Immature natural killer cell (primary cell): ENCODE data around the gene GLI3. TPM values are rescaled to one million over a fixed set of nuclear protein-coding genes. Genes with fewer than 3 reads are reported as not detected.

ENCODE experiments used
- DNase-seq, 3 donors: peaks; one replicate each; pipeline ENCODE4 v3.0.0; 2022; ENCODE audit warnings: mixed read lengths in 1 of 3
- H3K27ac Mint-ChIP-seq, 6 donors: one replicate each; pipeline ENCODE4 v1.8.0; 2020; ENCODE audit warnings: mixed read lengths in 6 of 6, mild to moderate bottlenecking in 5 of 6, inconsistent platforms in 4 of 6, moderate library complexity in 3 of 6
- H3K27me3 Mint-ChIP-seq, 3 donors: one replicate each; pipeline ENCODE4 v1.8.0; 2020 to 2021; ENCODE audit warnings: low read depth in 3 of 3, mild to moderate bottlenecking in 3 of 3, mixed read lengths in 3 of 3, moderate library complexity in 3 of 3, inconsistent platforms in 1 of 3
- H3K36me3 Mint-ChIP-seq, 3 donors: one replicate each; pipeline ENCODE4 v1.8.0; 2020; ENCODE audit warnings: mixed read lengths in 3 of 3, inconsistent platforms in 2 of 3, mild to moderate bottlenecking in 2 of 3
- H3K4me1 Mint-ChIP-seq, 2 donors: one replicate each; pipeline ENCODE4 v1.8.0; 2020; ENCODE audit warnings: inconsistent platforms in 2 of 2, mild to moderate bottlenecking in 2 of 2, mixed read lengths in 2 of 2, moderate library complexity in 1 of 2
- H3K4me3 Mint-ChIP-seq, 5 donors: one replicate each; pipeline ENCODE4 v1.8.0; 2020; ENCODE audit warnings: mild to moderate bottlenecking in 5 of 5, mixed read lengths in 5 of 5, inconsistent platforms in 3 of 5, moderate library complexity in 3 of 5
- H3K9me3 Mint-ChIP-seq, 6 donors: one replicate each; pipeline ENCODE4 v1.8.0; 2020; ENCODE audit warnings: mild to moderate bottlenecking in 6 of 6, mixed read lengths in 6 of 6, inconsistent platforms in 4 of 6, moderate library complexity in 3 of 6
- polyA plus RNA-seq, 3 donors: library from polyadenylated mRNA; unstranded; fragments of 300-500 nt; fragmentation: Illumina TruSeq; gene quantifications; one replicate each; pipeline ENCODE4 v1.2.3, GENCODE V29; 2021

GLI3 gene
- polyA plus RNA-seq, 3 donors from 2014 or later = 0.63 to 1.6 TPM; not detected in 1

GRCh38 chr7:42232275-42232674 lies 4.7 kb downstream of the GLI3 start:
- H3K36me3 Mint-ChIP-seq = no peaks in the 10 kb centered on the region
- no peak overlapping the region for H3K4me3 Mint-ChIP-seq
- peaks cover 19 to 31% (median 21%) of the 10 kb centered on the region in 3 donors for H3K27me3 Mint-ChIP-seq
- no peak for DNase-seq
- H3K4me1 Mint-ChIP-seq = peaks cover 17 to 19% of the 10 kb centered on the region in 2 donors
- H3K9me3 Mint-ChIP-seq = no peaks in the 10 kb centered on the region
- no peak overlapping the region for H3K27ac Mint-ChIP-seq

DNA sequence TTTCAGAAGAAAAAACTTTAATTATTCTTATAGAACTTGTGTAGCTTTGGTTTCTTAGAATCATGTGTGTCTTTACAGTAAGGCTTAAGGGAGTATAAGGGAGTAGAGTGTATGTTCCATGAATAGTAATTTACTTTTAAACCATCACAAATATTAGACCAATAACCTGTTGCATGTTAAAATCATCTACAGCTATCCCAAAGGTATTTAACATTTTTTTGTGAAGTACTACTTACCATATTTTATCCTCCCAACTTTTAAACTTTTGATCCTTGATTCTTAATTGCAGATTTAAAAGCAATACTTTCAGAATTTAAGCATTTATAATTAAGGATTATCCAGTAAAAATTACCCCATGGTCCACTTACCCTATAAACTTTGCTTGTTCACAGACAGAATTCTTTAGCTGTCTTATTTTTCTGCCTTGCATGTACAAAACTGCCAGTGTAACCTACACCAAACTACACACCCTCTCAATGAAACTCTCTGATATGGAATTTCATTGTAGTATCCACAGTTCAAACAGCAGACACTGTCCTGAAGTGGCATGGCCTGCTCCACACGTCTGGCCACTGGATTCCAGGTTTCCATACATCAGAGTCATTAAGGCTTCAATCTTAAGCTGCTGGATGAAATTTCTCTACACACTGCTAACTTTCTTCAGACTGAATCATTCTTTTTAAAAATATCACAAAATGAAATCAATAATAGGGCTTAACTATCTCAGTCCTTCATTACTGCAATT lies 5.8 kb downstream of the GLI3 start:
- Mint-ChIP-seq H3K4me3 (no peak overlapping the region), H3K27me3 (peaks cover 20 to 34% (median 23%) of the 10 kb centered on the region in 3 donors), H3K27ac (no peak overlapping the region), H3K36me3 (no peaks in the 10 kb centered on the region), H3K9me3 (no peaks in the 10 kb centered on the region), H3K4me1 (peaks cover 18 to 22% of the 10 kb centered on the region in 2 donors)
- DNase-seq = no peak

DNA sequence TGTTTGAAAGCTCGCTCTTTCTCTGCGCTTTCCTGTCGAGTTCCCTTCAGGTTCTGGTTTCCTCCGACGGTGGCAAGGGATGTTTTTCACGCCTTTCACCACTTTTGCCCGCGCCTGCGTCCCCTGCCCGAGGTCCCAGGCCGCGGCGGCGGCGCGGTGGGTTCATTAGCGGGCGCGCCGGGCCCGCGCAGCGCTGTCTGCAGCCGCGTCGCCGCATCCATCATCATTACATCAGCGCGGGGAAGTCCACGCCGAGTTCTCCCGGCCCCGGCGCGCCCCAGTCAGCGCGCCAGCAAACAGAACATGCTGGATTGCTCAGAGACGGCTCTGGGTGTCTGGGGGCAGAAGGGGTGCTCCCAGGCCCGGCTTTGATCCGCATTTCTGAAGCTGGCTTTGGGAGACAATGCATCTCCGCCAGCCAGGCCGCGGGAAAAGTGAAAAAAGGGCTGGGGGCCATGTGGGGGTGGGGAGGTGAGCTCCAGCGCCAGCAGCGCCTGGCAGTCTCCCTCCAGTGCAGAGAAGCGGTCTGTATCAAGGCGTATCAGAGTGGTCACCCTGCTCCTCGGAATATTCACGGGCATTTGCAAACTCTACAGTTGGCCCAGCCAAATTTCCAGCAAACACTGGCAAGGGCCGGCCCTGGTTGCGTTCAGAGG lies 8.9 kb downstream of the GLI3 start:
- Mint-ChIP-seq H3K27me3 (peaks cover 9 to 24% (median 16%) of the 10 kb centered on the region in 3 donors), H3K4me3 (peak overlapping the region; percentile 68 to 84 (median 78)), H3K9me3 (no peaks in the 10 kb centered on the region), H3K4me1 (peaks cover 6 to 19% of the 10 kb centered on the region in 2 donors), H3K27ac (peak overlapping the region; percentile 53 to 87 (median 74)), H3K36me3 (no peaks in the 10 kb centered on the region)
- DNase-seq = peak in 1 of 3 donors; percentile 41

GRCh38 chr7:42227541-42227935 lies 9.5 kb downstream of the GLI3 start:
- peak overlapping the region; percentile 66 to 84 (median 78) for H3K4me3 Mint-ChIP-seq
- no peaks in the 10 kb centered on the region for H3K9me3 Mint-ChIP-seq
- H3K36me3 Mint-ChIP-seq = no peaks in the 10 kb centered on the region
- H3K27me3 Mint-ChIP-seq = peaks cover 9 to 24% (median 16%) of the 10 kb centered on the region in 3 donors
- peaks cover 6 to 19% of the 10 kb centered on the region in 2 donors for H3K4me1 Mint-ChIP-seq
- DNase-seq = peak in 2 of 3 donors; percentile 45 to 72
- peak overlapping the region; percentile 66 to 87 (median 76) for H3K27ac Mint-ChIP-seq

DNA sequence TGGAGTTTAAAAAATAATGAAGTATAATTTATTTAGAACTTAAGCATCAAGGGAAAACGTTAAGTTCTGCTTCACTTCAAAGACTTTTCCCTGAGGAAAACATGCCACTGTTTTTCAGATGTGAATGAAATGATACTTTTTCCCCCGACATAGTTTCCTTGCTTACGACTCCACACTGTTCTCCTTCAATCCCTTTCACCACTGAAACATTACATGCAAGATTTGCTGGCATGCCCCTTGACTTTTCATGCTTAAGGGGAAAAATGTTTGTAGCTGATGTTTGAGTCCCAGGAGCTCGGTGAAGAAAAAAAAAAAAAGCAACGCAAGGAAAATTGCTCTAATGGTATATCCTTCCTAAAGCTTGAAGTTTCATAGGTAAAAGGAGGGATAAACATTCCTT lies 10.0 kb downstream of the GLI3 start:
- H3K36me3 Mint-ChIP-seq = no peaks in the 10 kb centered on the region
- peak overlapping the region in 4 of 6 donors; percentile 74 to 87 (median 77) for H3K27ac Mint-ChIP-seq
- H3K27me3 Mint-ChIP-seq = peaks cover 9 to 24% (median 16%) of the 10 kb centered on the region in 3 donors
- DNase-seq = no peak
- H3K4me3 Mint-ChIP-seq = peak overlapping the region in 3 of 5 donors; percentile 69 to 84 (median 82)
- no peaks in the 10 kb centered on the region for H3K9me3 Mint-ChIP-seq
- peaks cover 6 to 19% of the 10 kb centered on the region in 2 donors for H3K4me1 Mint-ChIP-seq

DNA sequence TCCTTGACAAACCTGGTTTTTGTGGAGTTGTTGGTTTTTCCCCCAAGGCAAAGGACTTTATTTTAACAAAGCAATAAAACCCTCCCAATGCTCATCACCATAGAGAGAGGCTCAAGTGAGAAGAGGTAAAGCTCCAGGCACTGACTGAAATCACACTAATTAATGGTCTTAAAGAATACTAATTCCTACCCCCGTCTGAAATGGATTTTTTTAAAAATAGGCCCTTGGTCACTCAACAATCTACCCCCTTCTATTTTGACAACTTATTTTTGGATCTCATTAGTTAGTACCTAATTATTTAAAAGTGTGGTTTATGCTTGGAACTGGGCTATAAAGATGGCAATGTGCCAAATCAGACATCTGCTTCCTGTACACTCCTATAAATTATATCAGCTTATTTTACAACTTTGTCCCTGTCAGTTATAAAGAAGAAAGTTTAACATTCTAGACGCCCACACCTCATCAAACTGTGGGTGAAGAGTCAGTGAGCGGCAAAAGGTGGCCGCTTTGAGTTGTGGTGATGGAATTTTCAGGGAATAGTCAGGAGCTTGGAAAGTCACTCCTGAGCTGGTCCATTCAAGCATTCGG lies 10.6 kb downstream of the GLI3 start:
- H3K4me3 Mint-ChIP-seq = no peak overlapping the region
- peaks cover 0 to under 1% (median 0%) of the 10 kb centered on the region in 3 donors for H3K36me3 Mint-ChIP-seq
- peaks cover 0 to under 1% (median 0%) of the 10 kb centered on the region in 6 donors for H3K9me3 Mint-ChIP-seq
- peaks cover 6 to 19% of the 10 kb centered on the region in 2 donors for H3K4me1 Mint-ChIP-seq
- peaks cover 9 to 22% (median 14%) of the 10 kb centered on the region in 3 donors for H3K27me3 Mint-ChIP-seq
- H3K27ac Mint-ChIP-seq = peak overlapping the region in 2 of 6 donors; percentile 33 to 62
- no peak for DNase-seq

DNA sequence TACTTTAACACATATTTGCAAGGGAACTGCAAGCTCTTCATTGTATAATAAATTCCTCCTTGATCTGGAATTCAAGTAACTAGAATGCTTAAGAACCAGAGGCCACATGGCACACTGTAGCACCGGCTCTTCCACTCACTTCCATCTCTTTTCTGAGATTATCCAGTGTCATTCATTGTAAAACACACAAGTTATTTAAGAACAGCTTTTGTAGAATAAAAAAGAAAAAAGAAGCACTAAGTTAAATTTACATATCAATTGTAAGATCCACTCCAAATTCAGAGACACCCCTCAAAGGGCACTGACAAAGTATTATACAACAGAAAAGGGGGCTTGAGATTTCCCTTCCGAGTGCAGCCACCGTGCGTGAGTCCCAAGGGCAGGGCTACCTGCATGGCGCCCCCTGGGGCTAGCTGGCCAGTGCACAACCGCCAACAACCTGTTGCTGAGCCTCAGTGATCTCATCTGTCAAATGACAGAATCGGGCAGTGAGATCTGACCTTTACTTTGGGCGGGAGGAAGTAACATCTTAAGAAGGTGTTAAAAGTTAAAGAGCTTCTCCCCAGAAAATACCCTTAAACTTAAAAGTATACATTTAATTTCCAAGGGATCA lies 12.5 kb downstream of the GLI3 start:
- no peak overlapping the region for H3K4me3 Mint-ChIP-seq
- no peak for DNase-seq
- H3K27me3 Mint-ChIP-seq = peaks cover 12 to 18% (median 14%) of the 10 kb centered on the region in 3 donors
- H3K36me3 Mint-ChIP-seq = peaks cover 0 to 5% (median 0%) of the 10 kb centered on the region in 3 donors
- H3K9me3 Mint-ChIP-seq = peaks cover 0 to 2% (median 0%) of the 10 kb centered on the region in 6 donors
- H3K4me1 Mint-ChIP-seq = peaks cover 6 to 19% of the 10 kb centered on the region in 2 donors
- peak overlapping the region in 1 of 6 donors; percentile 76 for H3K27ac Mint-ChIP-seq

- peaks cover 0 to 2% (median 0%) of the 10 kb centered on the region in 6 donors for H3K9me3 Mint-ChIP-seq
- H3K4me1 Mint-ChIP-seq = peaks cover 6 to 13% of the 10 kb centered on the region in 2 donors
- H3K27me3 Mint-ChIP-seq = peaks cover 3 to 11% (median 7%) of the 10 kb centered on the region in 3 donors
- no peak for DNase-seq
- H3K27ac Mint-ChIP-seq = no peak overlapping the region
- H3K36me3 Mint-ChIP-seq = peaks cover 0 to 5% (median 0%) of the 10 kb centered on the region in 3 donors
- H3K4me3 Mint-ChIP-seq = no peak overlapping the region
Measured at GRCh38 chr7:42222891-42223290, 14.1 kb downstream of the GLI3 start.

GRCh38 chr7:42222125-42222524 lies 14.9 kb downstream of the GLI3 start:
- H3K27me3 Mint-ChIP-seq = peaks cover 3 to 8% (median 5%) of the 10 kb centered on the region in 3 donors

GRCh38 chr7:42221304-42221703 lies 15.7 kb downstream of the GLI3 start:
- Mint-ChIP-seq H3K4me3 (no peak overlapping the region), H3K27ac (peak overlapping the region in 1 of 6 donors; percentile 14), H3K4me1 (peaks cover 0 to 6% of the 10 kb centered on the region in 2 donors), H3K9me3 (peaks cover 0 to 2% (median 0%) of the 10 kb centered on the region in 6 donors), H3K36me3 (peaks cover 0 to 5% (median 0%) of the 10 kb centered on the region in 3 donors), H3K27me3 (peaks cover under 1 to 6% (median 5%) of the 10 kb centered on the region in 3 donors)
- DNase-seq = no peak

More at GRCh38 chr7:42222125-42222524, 14.9 kb downstream of the GLI3 start:
- Mint-ChIP-seq H3K4me3 (no peak overlapping the region), H3K9me3 (peaks cover 0 to 2% (median 0%) of the 10 kb centered on the region in 6 donors), H3K4me1 (peaks cover under 1 to 7% of the 10 kb centered on the region in 2 donors), H3K27ac (no peak overlapping the region), H3K36me3 (peaks cover 0 to 5% (median 0%) of the 10 kb centered on the region in 3 donors)
- no peak for DNase-seq

DNA sequence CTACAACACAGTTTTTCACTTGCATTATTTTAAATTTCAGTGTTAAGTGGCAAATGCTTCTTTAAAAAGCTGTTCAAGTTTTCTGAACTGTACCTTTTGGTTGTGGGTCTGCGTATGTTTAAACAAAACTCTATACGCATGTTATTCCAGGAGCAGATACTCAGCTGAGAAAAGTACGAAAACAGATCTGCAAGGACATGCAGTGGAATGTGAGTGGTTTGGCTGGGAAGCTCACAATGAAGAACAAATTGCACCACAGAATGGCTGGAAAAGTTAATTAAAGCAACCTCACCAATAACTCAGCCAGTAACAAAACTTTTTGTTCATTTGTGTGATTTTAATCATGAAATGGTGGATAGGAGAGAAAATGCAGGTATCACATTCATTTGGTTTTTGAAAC lies 17.6 kb downstream of the GLI3 start:
- Mint-ChIP-seq H3K4me3 (no peak overlapping the region), H3K4me1 (peaks cover 0 to 1% of the 10 kb centered on the region in 2 donors), H3K27ac (no peak overlapping the region), H3K27me3 (peaks cover 3 to 5% (median 3%) of the 10 kb centered on the region in 3 donors), H3K36me3 (peaks cover 0 to 5% (median 0%) of the 10 kb centered on the region in 3 donors), H3K9me3 (peaks cover 0 to 2% (median 0%) of the 10 kb centered on the region in 6 donors)
- DNase-seq = no peak

- Mint-ChIP-seq H3K9me3 (peaks cover 0 to 2% (median 0%) of the 10 kb centered on the region in 6 donors), H3K4me3 (no peak overlapping the region), H3K27me3 (peaks cover 3 to 5% (median 3%) of the 10 kb centered on the region in 3 donors), H3K36me3 (peaks cover 0 to 5% (median 0%) of the 10 kb centered on the region in 3 donors), H3K4me1 (no peaks in the 10 kb centered on the region), H3K27ac (no peak overlapping the region)
- no peak for DNase-seq
Measured at GRCh38 chr7:42218248-42218647, 18.8 kb downstream of the GLI3 start.

DNA sequence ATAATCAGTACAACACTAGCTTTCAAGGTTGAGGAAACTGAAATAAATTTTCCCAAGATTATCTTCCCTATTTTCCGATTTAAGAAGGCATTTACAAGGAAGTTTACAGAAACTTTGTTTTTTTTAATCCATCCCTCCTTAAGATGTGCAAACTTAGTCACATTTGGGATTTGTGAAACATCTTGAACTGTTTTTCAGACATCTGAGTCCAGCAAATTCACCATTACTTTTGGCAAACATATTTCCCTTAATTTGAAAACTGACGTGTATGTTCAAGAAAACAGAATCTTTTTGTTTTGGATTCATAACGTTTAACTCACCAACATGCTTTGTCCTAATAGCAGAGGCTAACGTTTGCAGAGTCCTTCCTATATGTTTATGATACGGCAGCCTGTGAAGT lies 19.5 kb downstream of the GLI3 start:
- H3K27ac Mint-ChIP-seq = no peak overlapping the region
- peaks cover 0 to 2% (median 0%) of the 10 kb centered on the region in 6 donors for H3K9me3 Mint-ChIP-seq
- no peak for DNase-seq
- H3K36me3 Mint-ChIP-seq = peaks cover 0 to 5% (median 0%) of the 10 kb centered on the region in 3 donors
- H3K4me3 Mint-ChIP-seq = no peak overlapping the region
- H3K27me3 Mint-ChIP-seq = peaks cover 3 to 5% (median 3%) of the 10 kb centered on the region in 3 donors
- H3K4me1 Mint-ChIP-seq = no peaks in the 10 kb centered on the region
